NCI-H128 (cell line): Measurements from ENCODE around the gene HRAS.

Experiments used
- DNase-seq: peaks from one replicate; lab custom pipeline; 2025; ENCODE audit not compliant: unreplicated experiment; lab: John Stamatoyannopoulos, UW

The HRAS gene

DNA sequence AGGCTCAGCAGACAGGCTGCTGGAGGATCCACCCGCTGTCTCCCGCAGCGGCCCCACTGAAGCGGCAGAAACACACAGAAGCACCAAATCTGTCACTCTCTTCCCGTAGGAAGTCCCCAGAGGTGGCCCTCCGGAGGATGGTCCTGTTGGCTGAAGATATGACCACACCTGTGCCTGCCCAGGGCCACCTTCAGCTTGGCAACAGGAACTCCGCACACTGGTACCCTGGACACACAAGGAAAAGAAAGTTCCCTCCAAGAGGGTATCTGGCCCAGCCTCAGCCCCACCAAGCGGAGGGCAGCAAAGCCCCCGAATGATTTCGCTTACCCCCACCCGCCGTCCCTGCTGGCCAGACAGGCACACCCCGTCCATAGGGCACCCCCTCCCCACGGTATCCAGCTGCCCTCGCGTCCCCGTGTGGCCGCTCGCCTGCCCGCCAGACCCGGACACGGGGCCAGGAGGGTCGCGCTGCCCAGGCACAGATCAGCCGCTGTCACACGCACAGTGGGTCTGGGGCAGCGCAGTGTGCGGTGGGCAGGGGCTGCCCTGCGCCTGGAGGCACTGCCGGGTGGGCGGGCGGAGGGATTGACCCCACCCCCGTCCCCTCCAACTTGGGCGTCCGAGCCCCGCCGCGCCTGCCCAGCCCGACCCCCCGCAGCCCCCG lies 32.4 kb upstream of the HRAS start:
- no peak for DNase-seq

DNA sequence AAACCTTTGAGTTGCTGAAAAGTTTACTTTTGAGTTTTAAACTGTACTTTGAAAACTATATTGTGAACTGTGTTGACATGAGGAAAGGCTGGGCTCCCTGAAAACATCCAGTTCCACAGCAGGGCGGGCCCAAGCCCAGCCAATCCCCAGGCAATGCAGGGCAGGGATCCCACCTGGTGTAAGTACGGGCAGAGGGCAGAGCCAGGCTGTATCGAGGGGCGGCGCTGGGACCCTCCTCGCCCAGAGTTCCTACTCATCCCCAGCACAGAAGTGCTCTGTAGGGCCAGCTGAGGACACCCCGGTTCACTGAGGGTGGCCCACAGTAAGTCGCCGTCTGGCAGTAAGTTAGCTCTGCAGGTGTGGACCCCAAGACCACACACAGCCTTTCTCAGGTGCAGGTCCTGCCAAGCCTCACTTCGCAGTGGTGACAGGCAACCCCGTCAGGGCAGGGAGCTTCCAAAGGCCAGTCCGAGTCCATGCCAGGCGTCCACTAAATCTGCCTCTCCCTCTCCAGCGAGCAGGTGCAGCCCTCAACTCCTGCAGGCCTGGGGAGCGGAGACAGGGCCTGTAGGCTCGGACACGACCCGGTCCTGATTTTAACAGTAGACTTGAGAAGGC lies 31.7 kb upstream of the HRAS start:
- no peak for DNase-seq

DNA sequence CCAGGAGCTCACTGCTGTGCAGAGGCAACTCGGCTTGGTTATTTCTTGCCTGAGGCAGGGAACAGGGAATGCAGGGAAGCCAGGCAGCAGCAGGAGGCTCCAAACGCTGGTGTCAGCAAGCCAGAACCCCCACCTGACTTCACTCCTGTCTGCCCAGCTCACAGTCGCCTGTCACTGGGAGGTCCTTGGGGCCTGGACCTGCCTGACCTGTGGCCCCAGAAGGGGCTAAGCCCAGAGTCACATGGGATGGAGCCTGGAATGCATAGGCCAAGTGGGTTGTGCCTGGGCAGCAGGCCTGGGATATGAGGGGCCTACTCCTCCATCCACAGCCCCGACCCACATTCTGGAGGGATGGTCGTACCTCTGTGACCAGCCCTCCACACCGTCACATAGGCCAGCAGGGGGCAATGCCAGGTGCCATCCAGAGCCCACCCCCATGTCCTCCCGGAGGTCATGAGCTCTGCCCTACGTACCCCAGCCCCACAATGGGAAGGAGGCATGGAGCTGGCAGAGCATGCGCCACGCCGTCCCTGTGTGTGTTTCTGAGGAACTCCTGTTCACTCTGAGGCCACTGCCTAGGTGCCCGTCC lies 30.6 kb upstream of the HRAS start:
- DNase-seq: no peak

DNA sequence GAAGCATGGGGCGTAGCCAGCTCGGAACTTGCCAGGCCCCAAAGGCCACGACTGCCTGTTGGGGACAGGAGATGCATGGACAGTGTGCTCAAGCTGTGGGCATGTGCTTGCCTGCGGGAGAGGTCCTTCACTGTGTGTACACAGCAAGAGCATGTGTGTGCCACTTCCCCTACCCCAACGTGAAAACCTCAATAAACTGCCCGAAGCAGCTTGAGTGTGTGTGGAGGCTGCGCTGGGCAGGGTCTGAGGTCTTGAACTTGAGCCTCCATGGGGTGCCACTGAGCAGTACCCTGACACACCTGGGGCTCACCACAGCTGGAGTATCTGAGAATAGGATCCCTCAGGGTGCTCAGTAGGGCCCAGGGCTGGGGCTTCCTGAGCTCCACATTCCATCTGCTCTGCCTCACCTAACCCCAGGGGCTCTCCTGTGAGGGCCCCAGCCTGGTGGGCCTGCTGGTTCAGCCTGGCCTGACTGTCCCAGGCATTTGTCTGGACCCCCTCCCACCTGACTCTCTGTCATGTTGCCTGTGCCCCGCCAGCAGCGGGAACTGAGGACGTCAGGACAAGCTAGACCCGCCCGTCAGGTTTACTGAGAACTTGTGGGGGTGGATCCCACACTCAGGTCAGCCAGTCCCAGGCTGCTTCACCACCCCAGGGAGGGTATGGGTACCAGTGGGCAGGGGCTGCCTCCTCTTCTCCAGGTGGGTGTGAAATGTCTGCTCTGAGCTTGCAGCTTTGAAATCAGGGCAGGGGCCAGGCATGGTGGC lies 28.6 kb upstream of the HRAS start:
- DNase-seq: no peak

DNA sequence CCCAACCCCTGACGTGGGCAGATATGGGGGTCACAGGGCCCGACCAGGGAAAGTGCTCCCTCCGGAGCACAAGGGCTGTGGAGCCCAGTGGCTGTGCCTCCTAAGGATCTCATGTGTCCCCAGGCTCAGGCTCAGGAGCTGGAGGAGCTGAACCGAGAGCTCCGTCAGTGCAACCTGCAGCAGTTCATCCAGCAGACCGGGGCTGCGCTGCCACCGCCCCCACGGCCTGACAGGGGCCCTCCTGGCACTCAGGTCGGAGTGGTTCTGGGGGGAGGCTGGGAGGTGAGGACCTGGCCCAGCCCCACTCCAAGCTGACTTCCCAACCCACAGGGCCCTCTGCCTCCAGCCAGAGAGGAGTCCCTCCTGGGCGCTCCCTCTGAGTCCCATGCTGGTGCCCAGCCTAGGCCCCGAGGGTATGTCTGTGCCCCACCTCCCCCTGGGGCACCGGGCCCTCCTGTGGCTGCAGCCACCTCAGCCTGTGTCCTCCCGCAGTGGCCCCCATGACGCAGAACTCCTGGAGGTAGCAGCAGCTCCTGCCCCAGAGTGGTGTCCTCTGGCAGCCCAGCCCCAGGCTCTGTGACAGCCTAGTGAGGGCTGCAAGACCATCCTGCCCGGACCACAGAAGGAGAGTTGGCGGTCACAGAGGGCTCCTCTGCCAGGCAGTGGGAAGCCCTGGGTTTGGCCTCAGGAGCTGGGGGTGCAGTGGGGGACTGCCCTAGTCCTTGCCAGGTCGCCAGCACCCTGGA lies 27.9 kb upstream of the HRAS start:
- DNase-seq: no peak

DNA sequence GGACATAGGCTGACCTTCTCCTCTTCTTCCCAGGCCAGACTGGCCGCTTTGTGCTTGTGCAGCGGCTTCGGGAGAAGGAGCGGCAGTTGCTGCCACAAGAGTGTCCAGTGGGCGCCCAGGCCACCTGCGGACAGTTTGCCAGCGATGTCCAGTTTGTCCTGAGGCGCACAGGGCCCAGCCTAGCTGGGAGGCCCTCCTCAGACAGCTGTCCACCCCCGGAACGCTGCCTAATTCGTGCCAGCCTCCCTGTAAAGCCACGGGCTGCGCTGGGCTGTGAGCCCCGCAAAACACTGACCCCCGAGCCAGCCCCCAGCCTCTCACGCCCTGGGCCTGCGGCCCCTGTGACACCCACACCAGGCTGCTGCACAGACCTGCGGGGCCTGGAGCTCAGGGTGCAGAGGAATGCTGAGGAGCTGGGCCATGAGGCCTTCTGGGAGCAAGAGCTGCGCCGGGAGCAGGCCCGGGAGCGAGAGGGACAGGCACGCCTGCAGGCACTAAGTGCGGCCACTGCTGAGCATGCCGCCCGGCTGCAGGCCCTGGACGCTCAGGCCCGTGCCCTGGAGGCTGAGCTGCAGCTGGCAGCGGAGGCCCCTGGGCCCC lies 26.8 kb upstream of the HRAS start:
- DNase-seq: no peak

DNA sequence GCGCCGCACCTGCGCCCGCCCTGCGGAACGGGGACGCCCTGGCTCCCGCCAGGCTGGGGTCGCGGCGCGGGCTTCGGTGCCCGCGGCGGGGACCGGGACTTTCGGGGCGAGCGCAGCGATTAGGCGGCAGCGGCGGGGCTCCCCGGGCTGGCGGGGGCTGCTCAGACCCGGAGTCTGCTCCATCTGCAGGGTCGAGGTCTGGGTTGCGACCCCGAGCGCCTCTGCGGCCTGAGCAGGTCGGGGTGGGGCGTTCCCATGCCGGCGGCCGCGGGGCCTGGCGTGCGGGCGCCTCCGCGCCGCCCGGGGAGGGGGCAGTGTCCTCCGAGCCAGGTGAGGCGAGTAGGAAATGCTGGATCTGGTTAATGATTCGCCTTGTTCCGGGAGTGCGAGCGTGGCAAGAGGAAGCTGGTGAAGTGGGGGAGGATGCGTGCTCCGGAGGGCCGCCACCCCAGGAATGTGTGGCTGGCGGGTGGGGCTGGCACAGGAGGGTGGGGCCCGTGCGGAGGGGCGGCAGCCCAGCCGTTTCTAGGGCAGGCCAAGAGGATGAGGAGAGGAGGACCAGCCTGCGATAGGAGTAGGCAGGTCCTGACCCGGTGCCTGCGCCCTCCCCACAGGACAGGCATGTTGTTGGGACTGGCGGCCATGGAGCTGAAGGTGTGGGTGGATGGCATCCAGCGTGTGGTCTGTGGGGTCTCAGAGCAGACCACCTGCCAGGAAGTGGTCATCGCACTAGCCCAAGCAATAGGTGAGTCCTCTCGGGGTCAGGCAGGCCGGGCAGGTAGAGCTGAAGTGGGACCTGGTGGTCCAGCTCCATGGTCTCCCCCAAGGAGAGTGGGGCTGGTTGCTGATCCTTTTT lies 26.0 kb upstream of the HRAS start:
- DNase-seq: no peak

- DNase-seq: peak; percentile 70
These were observed 25.1 kb upstream of the HRAS start, which contains the start of the genes LMNTD2 and RASSF7 for GRCh38 chr11:560305-561147. LMNTD2 (minus strand) TSS chr11:560738; CDS start chr11:560716, 22 bp downstream. RASSF7 (plus strand) TSS chr11:560970; CDS start chr11:561769, 799 bp downstream.

DNA sequence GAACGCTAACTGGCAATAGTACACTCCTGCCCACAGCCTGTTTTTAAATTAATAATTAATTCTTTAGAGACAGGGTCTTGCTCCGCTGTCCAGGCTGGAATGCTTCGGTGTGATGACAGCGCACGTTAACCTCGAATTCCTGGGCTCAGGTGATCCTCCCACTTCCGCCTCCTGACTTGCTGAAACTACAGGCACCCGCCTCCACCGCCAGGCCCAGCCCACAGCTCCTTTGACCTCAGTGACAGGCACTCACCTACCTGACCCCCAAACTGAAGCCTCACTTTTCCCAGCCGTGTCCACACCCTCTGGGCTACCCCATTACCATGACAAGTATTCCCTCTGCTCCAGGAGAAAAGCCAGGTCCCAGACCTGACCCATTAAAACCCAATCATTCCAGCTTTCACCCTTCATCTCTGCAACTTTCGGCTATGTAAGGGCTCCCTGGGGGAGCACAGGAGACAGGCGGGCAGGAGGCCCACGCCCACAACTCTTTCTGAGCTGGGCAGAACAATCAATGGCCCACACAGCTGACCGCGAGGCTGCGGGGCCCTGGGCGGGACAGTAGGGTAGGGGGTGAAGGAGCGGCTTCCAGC lies 24.4 kb upstream of the HRAS start:
- no peak for DNase-seq

GRCh38 chr11:559020-559620 lies 23.7 kb upstream of the HRAS start:
- no peak for DNase-seq

- no peak for DNase-seq
These were observed 23.1 kb upstream of the HRAS start for GRCh38 chr11:558503-558902.

DNA sequence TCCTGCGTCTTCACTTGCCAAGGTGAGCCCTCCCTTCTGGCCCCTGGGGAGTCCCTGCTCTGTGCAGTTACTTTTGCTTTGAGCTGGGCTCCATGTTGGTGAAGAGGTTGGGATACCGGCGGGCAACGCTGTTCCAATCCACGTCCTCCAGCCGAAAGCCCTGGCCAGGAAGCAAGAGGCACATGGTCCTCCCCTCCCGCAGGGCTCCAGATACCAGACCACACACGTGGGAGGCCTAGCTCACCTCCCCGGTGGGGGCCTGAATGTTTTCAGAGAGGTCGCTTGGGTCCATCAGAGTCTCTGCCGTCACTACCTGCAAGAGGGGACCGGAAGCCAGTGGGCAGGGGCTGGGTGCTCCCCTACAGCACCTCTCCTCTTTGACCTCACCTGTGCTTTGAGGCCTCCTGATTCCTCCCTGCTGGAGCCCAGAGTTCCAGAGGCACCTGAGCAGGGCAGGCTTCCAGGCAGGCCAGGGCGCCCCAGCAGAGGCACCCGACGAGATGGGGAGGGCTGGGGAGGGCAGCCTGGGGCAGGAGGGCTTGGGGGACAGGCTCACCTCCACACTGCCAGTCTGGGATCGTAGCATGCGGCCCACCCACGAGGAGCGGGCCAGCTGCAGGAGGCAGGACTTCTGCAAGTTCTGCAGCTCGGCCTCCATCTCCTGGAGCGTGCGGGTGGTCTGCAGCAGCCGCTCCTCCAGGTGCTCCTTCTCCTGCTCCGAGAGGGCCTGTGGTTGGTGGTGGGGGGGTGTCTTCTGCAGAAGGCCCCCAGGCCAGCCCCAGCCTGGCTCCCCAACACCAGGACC lies 22.2 kb upstream of the HRAS start:
- no peak for DNase-seq

GRCh38 chr11:556662-557256 lies 21.4 kb upstream of the HRAS start:
- DNase-seq: no peak

DNA sequence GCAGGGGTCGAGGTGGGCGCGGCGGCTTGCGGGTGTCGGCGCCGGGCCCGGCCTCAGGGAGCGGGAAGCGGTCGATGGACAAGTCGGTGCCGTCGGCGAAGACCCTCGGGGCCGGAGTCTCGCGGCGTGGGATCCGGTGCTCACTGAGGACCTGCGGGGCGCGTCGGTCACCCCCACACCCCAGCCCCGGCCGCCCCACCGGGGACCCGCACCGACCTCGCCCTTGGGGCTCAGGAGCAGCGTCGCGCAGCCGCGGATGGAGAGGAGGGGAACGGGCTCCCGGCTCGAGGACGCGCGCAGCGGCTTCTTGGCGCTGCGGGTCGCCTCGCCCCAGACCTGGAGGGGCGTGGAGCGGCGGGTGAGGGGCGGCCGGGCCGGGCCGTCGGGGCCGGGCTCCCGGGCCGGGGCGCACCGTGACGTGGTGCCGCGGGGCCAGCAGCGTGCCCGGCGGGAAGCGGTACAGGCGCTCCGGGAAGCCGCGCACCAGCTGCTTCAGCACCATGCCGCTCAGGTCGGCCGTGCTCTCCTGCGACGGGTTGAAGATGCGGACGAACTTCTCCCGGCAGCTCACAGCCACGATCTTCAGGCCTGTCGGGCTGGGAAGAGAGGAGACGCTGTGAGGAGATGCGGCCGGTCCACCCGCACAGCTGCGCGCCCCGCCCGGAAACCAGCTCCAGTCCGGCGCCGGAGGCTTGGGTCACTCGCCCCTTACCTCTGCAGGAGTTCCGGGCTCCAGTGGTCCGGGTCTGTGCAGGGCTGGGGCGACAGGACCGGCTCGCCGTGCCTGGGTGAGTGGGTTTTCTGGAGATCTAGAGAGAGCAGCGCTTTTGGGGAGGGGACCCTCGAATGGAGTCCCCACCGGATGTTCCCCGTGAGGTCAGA lies 20.6 kb upstream of the HRAS start:
- no peak for DNase-seq

GRCh38 chr11:555227-555779 lies 19.9 kb upstream of the HRAS start:
- no peak for DNase-seq
